HG03432 (cell line): ENCODE results near the gene CAPG.
"Not testable (repeated sequence)": the region's sequence is repeated elsewhere in the genome, so short reads cannot be mapped to it uniquely, and the experiment has no call there.

Experiments
- ATAC-seq: cut with Tn5 transposase; IDR thresholded peaks from one replicate; pipeline ENCODE4 v1.9.1; 2021; ENCODE audit warnings: mild to moderate bottlenecking, moderate library complexity; ENCODE audit not compliant: unreplicated experiment

CAPG gene, protein sequence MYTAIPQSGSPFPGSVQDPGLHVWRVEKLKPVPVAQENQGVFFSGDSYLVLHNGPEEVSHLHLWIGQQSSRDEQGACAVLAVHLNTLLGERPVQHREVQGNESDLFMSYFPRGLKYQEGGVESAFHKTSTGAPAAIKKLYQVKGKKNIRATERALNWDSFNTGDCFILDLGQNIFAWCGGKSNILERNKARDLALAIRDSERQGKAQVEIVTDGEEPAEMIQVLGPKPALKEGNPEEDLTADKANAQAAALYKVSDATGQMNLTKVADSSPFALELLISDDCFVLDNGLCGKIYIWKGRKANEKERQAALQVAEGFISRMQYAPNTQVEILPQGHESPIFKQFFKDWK

GRCh38 chr2:85409845-85410583, at the start of gene CAPG:
Gene CAPG, minus strand, starts transcription at chr2:85410366. Its CDS starts 8,221 bp downstream, at chr2:85402145.
- peak; percentile 74 for ATAC-seq

DNA sequence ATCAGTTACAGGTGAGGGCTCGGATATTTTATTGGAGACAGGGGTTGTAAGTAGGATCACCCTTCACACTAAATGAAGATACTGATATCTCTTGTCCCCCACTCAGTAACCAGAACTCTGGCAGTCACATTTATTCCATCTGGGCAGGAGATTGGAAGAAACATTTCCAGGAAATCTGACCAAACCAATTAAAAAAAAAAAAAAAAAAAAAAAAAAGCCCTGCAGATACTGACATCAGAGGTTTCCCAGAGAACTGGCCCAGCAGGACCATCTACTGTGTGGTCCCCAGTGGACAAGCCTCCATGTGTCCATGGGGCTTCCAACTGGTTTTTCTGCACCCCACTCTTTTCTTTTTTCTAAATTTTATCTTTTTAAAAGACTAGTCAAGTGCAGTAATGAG, 49.6 kb upstream of the CAPG start:
- no peak for ATAC-seq

DNA sequence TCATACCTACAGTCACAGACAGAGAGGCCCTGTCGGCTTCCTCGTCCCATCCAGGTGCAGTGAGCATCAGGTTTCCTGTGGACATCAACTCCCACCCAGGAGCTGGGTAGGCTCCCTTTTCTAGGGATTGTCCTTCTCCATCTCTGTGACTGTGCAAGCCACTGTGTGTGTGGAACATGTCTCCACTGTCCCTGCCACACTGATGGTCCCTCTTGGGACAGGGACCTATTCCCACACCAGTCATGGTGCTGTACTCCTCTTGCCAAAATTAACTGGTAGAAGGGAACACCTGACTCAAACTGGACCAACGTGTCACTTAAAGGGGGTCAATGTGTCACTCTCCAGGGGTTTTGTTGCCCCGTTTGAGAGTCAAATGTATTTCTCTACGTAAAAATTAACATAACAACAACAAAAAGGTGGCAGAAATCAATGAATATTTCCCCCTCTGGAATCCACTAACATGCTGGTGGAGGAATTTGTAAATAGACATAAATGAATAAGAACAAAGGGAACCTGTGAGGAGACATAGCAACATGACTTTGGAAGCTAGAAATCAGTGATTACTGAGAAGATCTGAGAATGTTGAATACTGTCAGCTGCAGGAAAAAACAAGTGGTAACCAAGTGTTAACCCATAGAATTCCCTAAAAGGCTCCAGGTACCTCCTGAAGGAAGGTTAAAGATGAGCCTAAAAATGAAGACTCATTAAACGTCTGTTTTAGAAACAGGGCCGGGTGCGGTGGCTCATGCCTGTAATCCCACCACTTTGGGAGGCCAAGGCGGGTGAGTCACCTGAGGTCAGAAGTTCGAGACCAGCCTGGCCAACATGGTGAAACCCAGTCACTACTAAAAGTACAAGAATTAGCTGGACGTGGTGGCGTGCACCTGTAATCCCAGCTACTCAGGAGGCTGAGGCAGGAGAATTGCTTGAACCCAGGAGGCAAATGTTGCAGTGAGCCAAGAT, 48.7 kb upstream of the CAPG start:
- no peak for ATAC-seq

DNA sequence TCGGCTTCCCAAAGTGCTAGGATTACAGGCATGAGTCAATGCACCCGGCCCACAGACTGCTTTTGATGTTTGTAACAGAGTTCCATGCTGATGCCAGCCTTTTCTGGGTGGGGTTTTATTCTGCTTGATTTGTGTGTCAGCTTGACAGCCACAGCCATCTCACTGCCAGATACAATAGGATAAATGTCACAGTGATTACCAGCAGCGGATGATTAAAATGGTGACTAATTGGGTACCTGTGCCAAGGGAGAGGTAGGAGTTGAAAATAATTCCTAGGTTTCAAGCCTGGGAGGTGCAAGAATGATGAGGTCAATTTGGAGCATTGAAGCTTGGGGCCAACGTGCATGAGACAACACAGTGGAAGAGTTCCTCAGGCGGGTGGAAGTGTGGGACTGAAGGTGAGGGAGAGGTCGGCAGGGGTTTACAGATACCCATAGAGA, 47.7 kb upstream of the CAPG start:
- no peak for ATAC-seq

DNA sequence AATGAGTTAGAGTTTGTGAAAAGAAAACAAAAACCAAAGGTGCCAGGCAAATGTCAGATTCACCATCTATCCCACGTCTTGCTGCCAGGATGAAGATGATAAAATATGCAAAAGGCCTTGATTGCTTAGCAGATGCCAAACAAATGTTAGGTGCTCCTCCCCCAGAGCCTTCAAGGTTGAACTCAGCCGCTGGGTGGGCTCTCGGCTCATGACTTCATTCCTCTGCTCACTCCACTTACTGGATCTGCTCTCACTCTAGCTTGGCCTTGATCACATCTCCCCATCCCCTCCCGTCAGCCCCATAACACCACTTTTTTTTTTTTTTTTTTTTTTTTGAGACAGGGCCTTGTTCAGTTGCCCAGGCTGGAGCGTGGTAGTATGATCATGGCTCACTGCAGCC, 46.9 kb upstream of the CAPG start:
- ATAC-seq: no peak

GRCh38 chr2:85455552-85456090, 45.5 kb upstream of the CAPG start:
- no peak for ATAC-seq

DNA sequence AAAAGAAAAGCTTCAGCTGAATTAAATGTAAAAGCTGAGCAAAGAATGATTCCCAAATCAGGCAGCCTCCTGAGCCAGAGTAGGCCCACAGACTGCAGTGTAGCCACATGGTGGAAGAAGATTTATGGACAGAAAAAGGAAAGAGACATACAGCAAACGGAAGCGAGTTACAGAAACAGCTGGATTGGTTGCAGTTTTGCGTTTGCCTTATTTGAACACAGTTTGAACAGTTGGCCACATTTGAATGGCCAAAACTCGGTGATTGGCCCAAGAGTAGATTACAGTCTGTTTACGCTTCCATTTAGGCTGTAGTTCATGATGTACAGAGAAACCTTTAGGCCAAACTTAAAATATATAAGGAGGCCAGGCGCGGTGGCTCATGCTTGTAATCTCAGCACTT, 43.4 kb upstream of the CAPG start:
- ATAC-seq: no peak

DNA sequence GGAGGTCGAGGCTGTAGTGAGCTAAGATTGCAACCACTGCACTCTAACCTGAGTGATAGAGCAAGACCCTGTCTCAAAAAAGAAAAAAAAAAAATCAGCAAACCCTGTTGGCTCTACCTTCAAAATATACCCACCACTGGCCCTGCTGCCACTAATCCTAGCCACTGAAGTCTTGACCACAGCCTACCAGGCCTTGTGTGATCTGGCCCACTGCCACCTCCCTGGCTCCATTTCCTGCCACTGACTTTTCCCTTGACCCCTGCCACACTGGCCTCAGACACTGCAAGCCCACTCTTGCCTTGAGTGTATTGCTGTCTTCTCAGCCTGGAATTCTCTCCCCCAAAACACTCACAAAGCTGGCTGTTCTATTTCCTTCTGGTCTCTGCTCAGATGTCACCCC, 42.1 kb upstream of the CAPG start:
- ATAC-seq: no peak

GRCh38 chr2:85449214-85449588, 39.0 kb upstream of the CAPG start:
- no peak for ATAC-seq

DNA sequence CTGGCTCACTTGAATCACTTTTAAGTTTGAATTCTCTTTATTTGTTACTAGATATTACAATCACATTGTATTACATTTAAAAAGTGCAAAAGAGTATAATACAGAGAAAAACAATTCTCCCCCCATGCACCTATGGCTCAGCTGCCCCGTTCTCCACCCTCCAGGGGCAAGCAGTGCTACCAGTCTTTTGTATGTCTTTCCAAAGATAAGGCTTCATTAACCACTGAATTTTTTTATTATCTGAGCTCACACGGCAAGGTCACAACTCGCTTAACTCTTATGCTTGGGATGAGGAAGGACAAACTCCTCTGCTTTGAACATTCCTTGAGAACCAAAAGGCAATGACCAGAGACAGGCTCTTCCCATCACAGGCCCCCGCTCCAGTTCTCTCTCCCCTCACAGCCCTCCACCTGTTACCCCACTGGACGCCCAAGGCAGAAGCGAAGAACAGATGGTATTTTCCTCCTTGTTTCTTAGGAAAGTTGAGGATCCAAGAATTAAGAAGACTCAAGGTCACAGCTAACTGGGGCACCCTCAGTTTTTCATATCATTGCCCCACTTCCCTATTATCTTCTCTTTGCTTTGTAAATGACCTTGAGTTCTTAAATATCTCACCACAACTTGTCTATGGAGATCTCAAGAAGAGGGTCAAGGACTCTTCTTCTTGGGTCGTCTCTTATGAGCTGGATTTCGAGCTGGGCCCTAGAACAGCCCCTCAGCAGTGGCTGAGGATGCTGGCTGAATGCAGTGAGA, 38.5 kb upstream of the CAPG start:
- no peak for ATAC-seq

DNA sequence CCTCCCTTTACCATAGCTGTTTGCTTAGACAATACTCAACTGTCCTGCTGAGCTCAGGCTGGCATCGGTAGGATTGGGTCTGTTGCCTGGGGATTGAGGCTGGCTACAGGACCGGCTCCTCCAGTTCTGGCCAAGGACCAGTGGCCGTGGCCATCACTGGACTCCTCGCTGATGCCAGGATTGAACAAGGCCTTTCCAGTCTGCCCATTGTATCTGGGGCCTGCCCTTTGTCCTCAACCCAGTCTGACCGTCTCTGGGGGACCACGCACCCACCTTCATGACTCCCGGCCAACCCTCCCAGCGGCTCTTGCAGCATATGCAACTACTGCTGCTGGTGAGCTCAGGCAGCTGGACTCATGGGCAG, 37.0 kb upstream of the CAPG start:
- no peak for ATAC-seq

- no peak for ATAC-seq
Observed at GRCh38 chr2:85446296-85447221, 36.4 kb upstream of the CAPG start.

- no peak for ATAC-seq
Observed at GRCh38 chr2:85445316-85446295, 35.4 kb upstream of the CAPG start.

GRCh38 chr2:85444629-85445172, 34.5 kb upstream of the CAPG start:
- no peak for ATAC-seq

- ATAC-seq: no peak
Observed at GRCh38 chr2:85441864-85442263, 31.7 kb upstream of the CAPG start.

- ATAC-seq: no peak
Observed at GRCh38 chr2:85440729-85441128, 30.6 kb upstream of the CAPG start.

DNA sequence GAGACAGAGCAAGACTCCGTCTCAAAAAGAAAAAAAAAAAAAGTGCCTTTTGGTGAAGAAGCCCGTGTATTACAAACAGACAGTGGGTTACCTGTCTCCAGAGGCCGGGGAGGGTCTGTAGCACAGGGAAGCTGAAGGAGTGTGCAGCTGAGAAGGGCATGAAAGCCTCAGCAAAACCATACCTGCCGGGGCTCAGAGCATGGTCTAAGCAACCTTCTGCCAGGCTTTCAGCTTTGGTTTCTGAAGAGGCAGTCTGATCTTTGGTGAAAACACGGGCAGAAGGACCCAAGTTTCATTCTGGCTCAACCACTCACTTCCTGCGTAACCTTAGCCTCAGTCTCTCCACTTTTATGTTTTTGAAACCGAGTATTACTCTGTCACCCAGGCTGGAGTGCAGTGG, 29.8 kb upstream of the CAPG start:
- no peak for ATAC-seq

DNA sequence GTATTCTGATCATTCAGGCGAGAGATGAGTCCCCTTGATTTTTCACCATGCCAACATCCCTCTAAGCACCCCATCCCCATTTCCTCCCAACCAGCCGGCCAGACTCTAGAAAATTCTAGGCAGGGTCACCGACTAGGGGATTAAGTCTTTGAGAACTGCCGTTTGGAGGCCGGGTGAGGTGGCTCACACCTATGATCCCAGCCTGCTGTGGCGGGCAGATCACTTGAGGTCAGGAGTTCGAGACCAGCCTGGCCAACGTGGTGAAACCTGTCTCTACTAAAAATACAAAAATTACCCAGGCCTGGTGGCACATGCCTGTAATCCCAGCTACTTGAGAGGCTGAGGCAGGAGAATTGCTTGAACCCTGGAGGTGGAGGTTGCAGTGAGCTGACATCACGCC, 29.4 kb upstream of the CAPG start:
- ATAC-seq: not testable (repeated sequence)
